Adrenal gland (tissue), 12 donors: Measurements from ENCODE around the gene SLC66A1. TPM values are rescaled to one million over a fixed set of nuclear protein-coding genes. Genes with fewer than 3 reads are reported as not detected.

Experiments used
- DNase-seq, 7 donors: peaks; one replicate each; pipeline ENCODE4 v3.0.0-alpha.2; 2019 to 2020
- H3K27ac ChIP-seq, 5 donors: fragments of 200-600 bp; sonication (generic) in 4 of 5; 1 replicate in 3 of 5; 2 replicates in 2 of 5; pipeline versions ENCODE4 v1.5.1 to v1.8.0; 2016 to 2020; ENCODE audit warnings: mild to moderate bottlenecking in 1 of 5
- H3K27me3 ChIP-seq: fragments of 200-600 bp; 2 replicates; pipeline ENCODE4 v1.8.0; 2021
- H3K36me3 ChIP-seq, 2 donors: fragments of 200-600 bp; replicated peaks in 1 of 2; 1 replicate in 1 of 2; 2 replicates in 1 of 2; pipeline versions ENCODE4 v1.5.1 to v1.8.0; 2018 to 2022
- H3K4me1 ChIP-seq, 2 donors: fragments of 200-600 bp; replicated peaks in 1 of 2; 1 replicate in 1 of 2; 2 replicates in 1 of 2; pipeline versions ENCODE4 v1.5.1 to v1.8.0; 2018 to 2021
- H3K4me3 ChIP-seq, 4 donors: fragments of 200-600 bp; sonication (generic) in 3 of 4; one replicate each; pipeline ENCODE4 v1.5.1; 2016 to 2018
- H3K9me3 ChIP-seq, 3 donors: fragments of 200-600 bp; sonication (generic) in 1 of 3; replicated peaks in 1 of 3; 1 replicate in 2 of 3; 2 replicates in 1 of 3; pipeline versions ENCODE4 v1.5.1 to v1.8.0; 2016 to 2021
- POLR2A ChIP-seq, 2 donors: fragments of 450-650 bp; IDR thresholded peaks; one replicate each; pipeline ENCODE4 v1.6.1; 2017; ENCODE audit warnings: antibody characterized with exemption in 2 of 2, mild to moderate bottlenecking in 2 of 2, moderate library complexity in 1 of 2
- WGBS, 4 donors: extraction: QIAGEN DNeasy Blood & Tissue Kit in 2 of 4; methylation state at CpG; one replicate each; pipeline versions ENCODE4 v1.1.5 to v1.1.7; 2013 to 2017; 5-methylcytosine and 5-hydroxymethylcytosine counted together
- intact Hi-C, 2 donors: fragments of 100-400 bp; cut with DNase I; formaldehyde crosslinking; loops; one replicate each; pipeline versions ENCODE4 v1.14.1 to v1.15.0; 2022 to 2023
- polyA plus RNA-seq, 3 donors: library from polyadenylated mRNA; stranded (reverse); fragments of 200-250 nt in 2 of 3; fragments of 350-450 nt in 1 of 3; fragmentation: Illumina TruSeq in 1 of 3; extraction: RNeasy Lipid Tissue Mini Kit (QIAGEN cat#74804) in 1 of 3; gene quantifications; one replicate each; pipeline ENCODE4 v1.2.3, GENCODE V29; 2013 to 2014
- total RNA-seq, 9 donors: library from RNA; depleted of rRNA in 4 of 9; stranded (reverse); fragments of >200 nt in 4 of 9; fragments of 120-200 nt in 1 of 9; fragmentation: NEBNext Ultra II Directional in 1 of 9; extraction: Animal tissue kit (Norgen Biotek cat#: 25700) in 1 of 9; gene quantifications; one replicate each; pipeline versions ENCODE4 v1.1.0 to v1.2.4, GENCODE V29; 2013 to 2023
- TF ChIP-seq, protein P1 (sequence below), 6 experiments: fragments of 450-650 bp in 4 of 6; fragments of 200-600 bp in 2 of 6; sonication (generic) in 1 of 6; IDR thresholded peaks; 1 replicate in 5 of 6; 2 replicates in 1 of 6; pipeline versions ENCODE4 v1.5.1 to v1.8.0; 2016 to 2021; ENCODE audit warnings: antibody characterized with exemption in 6 of 6, mild to moderate bottlenecking in 2 of 6, moderate library complexity in 1 of 6
- donor health status: healthy with polysubstance abuse.
- donor health status: Bipolar disorder and iron deficiency.
- donor health status: DM: yes; HTN: yes; CAD: no.
- donor health status: DM: no; HTN: no; CAD: no.
- donor health status: DM: no; HTN: no; CAD: no.
- donor health status: DM: yes; HTN: yes; CAD: no.

The SLC66A1 gene
- total and polyA plus RNA-seq, 12 donors = 19.1 to 82.9 (median 36.5) TPM

- Histone ChIP-seq H3K27ac (peak overlapping the region in 1 of 5 donors; percentile 16), H3K4me3 (no peak overlapping the region), H3K27me3 (no peaks in the 10 kb centered on the region), H3K9me3 (no peaks in the 10 kb centered on the region), H3K4me1 (peaks cover 0 to 7% of the 10 kb centered on the region in 2 donors), H3K36me3 (peaks cover 0 to 56% of the 10 kb centered on the region in 2 donors)
- TF ChIP-seq, protein P1, sequence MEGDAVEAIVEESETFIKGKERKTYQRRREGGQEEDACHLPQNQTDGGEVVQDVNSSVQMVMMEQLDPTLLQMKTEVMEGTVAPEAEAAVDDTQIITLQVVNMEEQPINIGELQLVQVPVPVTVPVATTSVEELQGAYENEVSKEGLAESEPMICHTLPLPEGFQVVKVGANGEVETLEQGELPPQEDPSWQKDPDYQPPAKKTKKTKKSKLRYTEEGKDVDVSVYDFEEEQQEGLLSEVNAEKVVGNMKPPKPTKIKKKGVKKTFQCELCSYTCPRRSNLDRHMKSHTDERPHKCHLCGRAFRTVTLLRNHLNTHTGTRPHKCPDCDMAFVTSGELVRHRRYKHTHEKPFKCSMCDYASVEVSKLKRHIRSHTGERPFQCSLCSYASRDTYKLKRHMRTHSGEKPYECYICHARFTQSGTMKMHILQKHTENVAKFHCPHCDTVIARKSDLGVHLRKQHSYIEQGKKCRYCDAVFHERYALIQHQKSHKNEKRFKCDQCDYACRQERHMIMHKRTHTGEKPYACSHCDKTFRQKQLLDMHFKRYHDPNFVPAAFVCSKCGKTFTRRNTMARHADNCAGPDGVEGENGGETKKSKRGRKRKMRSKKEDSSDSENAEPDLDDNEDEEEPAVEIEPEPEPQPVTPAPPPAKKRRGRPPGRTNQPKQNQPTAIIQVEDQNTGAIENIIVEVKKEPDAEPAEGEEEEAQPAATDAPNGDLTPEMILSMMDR (IDR thresholded peaks at IDR 0.05) = peak; percentile 85 to 93 (median 90)
- TF ChIP-seq POLR2A (IDR thresholded peaks at IDR 0.05) = no peak
- intact Hi-C loops = loop anchor here (2.0 to 5.0 kb wide), 2 partner anchors 308 kb away; no protein-coding TSS in a partner anchor
- WGBS, 4 donors = 52 to 61% (median 59%) methylated on average over 10 to 12 of the region's 12 CpGs
- DNase-seq = peak in 6 of 7 donors; percentile 50 to 69 (median 58)
Observed at GRCh38 chr1:19344372-19344810, 32.3 kb downstream of the SLC66A1 start.

DNA sequence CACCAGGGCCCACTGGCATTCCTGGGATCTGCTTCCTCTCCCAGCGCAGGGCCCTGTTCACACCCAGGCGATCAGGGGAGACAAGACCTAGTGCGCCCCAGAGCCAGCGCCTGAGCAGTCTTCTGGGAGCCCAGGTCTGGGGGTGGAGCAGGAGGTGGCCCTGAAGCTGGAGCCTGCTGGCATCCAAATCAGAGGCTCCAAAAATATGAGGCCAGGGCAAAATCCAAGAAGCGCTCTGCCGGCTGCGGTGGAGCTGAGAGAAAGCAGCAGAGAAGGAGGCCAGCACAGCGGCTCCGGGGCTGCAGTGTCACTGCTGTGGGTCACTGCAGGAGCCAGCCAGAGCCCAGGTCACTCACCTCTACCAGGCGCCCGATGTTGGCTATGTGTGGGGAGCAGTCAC, 32.7 kb downstream of the SLC66A1 start:
- H3K36me3 ChIP-seq = peaks cover 0 to 56% of the 10 kb centered on the region in 2 donors

DNA sequence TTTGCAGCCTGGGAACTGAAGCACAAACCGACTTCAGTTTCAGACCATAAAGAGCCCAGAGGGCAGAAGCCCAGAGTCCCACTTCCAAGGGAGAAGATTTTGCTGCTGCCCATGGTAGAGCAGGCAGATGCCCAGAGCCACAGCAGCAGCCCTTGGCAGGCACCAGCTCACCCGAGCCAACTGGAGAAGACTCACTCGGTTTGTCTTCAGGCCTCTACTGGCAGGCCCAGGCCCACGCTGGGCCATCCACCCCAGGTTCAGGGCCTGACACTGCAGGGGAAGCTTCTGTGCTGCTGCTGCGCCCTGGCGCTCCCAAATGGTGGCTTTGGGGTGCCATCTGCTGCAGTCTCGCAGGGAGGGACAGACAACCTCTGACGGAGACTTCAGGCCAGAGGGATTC, 33.3 kb downstream of the SLC66A1 start:
- intact Hi-C loops = loop anchor here in 1 of 2 donors (2.0 kb wide), 1 partner anchor 307 kb away; no protein-coding TSS in a partner anchor
- no peak for TF ChIP-seq POLR2A (IDR thresholded peaks at IDR 0.05)
- TF ChIP-seq, protein P1 (IDR thresholded peaks at IDR 0.05) = no peak
- WGBS, 4 donors = 93 to 100% (median 93%) methylated on average over 2 to 8 of the region's 8 CpGs
- Histone ChIP-seq H3K4me1 (peaks cover 0 to 7% of the 10 kb centered on the region in 2 donors), H3K36me3 (peaks cover 0 to 57% of the 10 kb centered on the region in 2 donors), H3K9me3 (no peaks in the 10 kb centered on the region), H3K4me3 (no peak overlapping the region), H3K27ac (no peak overlapping the region), H3K27me3 (no peaks in the 10 kb centered on the region)
- no peak for DNase-seq

More for the DNA sequence above, 32.7 kb downstream of the SLC66A1 start:
- 93 to 99% (median 94%) methylated on average over 10 to 11 of the region's 11 CpGs for WGBS, 4 donors
- H3K4me1 ChIP-seq = peaks cover 0 to 7% of the 10 kb centered on the region in 2 donors
- TF ChIP-seq POLR2A (IDR thresholded peaks at IDR 0.05) = no peak
- TF ChIP-seq, protein P1 (IDR thresholded peaks at IDR 0.05) = no peak
- no peak for DNase-seq
- no peak overlapping the region for H3K27ac ChIP-seq
- H3K9me3 ChIP-seq = no peaks in the 10 kb centered on the region
- H3K27me3 ChIP-seq = no peaks in the 10 kb centered on the region
- intact Hi-C loops = loop anchor here (2.0 to 5.0 kb wide), 2 partner anchors 307 to 308 kb away; no protein-coding TSS in a partner anchor
- H3K4me3 ChIP-seq = no peak overlapping the region

DNA sequence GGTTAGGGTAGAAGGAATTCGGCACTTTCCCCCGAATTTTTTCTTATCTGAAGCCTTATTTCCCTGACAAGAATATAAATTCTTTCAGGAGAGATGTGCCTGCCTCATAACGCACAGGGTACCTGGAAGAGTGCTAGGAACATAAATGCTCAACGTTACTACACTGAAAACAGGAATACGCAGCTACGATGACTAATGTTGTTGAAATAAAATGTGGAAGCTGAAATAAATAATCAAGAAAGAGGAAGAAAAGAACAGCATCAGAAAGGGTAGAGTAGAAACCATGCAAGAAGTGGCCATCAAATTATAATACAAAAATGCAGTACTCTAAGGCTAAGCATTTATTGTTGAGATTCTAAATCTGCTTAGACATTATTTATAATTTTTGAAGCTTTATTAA, 33.9 kb downstream of the SLC66A1 start:
- WGBS, 4 donors = 72 to 82% (median 75%) methylated on average over 6 of the region's 6 CpGs
- no peak for DNase-seq
- TF ChIP-seq, protein P1 (IDR thresholded peaks at IDR 0.05) = no peak
- TF ChIP-seq POLR2A (IDR thresholded peaks at IDR 0.05) = no peak
- H3K27ac ChIP-seq = no peak overlapping the region
- intact Hi-C loops = no loop called here
- peaks cover 0 to 53% of the 10 kb centered on the region in 2 donors for H3K36me3 ChIP-seq
- H3K4me1 ChIP-seq = peaks cover 0 to 7% of the 10 kb centered on the region in 2 donors
- H3K27me3 ChIP-seq = no peaks in the 10 kb centered on the region
- H3K9me3 ChIP-seq = no peaks in the 10 kb centered on the region
- no peak overlapping the region for H3K4me3 ChIP-seq
